ENCODE measurements around the gene PTPA.

GRCh38 chr9:129151469-129151868, 40.3 kb downstream of the PTPA start:
- TF ChIP-seq OSR1 (CRISPR knock-in tag; IDR thresholded peaks at IDR 0.05) (no peak), PATZ1 (CRISPR knock-in tag; IDR thresholded peaks at IDR 0.05; ENCODE audit: borderline replicate concordance) (no peak), ZNF8 (CRISPR knock-in tag; IDR thresholded peaks at IDR 0.05) (no peak), CREB5 (CRISPR knock-in tag; IDR thresholded peaks at IDR 0.05; ENCODE audit: low read depth) (no peak), RARB (CRISPR knock-in tag; IDR thresholded peaks at IDR 0.05) (no peak), GLIS3 (CRISPR knock-in tag; IDR thresholded peaks at IDR 0.05) (no peak), CSRNP3 (CRISPR knock-in tag; IDR thresholded peaks at IDR 0.05) (no peak), ISL1 (CRISPR knock-in tag; IDR thresholded peaks at IDR 0.05) (no peak), CSDC2 (CRISPR knock-in tag; IDR thresholded peaks at IDR 0.05) (no peak), SNAI2 (CRISPR knock-in tag; IDR thresholded peaks at IDR 0.05) (no peak), TSHZ2 (CRISPR knock-in tag; IDR thresholded peaks at IDR 0.05) (no peak), ZFP30 (CRISPR knock-in tag; IDR thresholded peaks at IDR 0.05) (no peak)

Data from SK-N-SH treated with all-trans-retinoic acid at 6 μM for 48 hours (cell line).